A673 (cell line): ENCODE measurements around the gene KCNQ1.

Experiments
- EZH2 ChIP-seq: fragments of 200-600 bp; sonication (generic); IDR thresholded peaks from 2 replicates; pipeline ENCODE4 v1.6.1; 2017; ENCODE audit warnings: borderline replicate concordance, low read depth, mild to moderate bottlenecking, mixed read lengths, antibody characterized with exemption, low read length; ENCODE audit not compliant: poor library complexity, severe bottlenecking
- TF ChIP-seq, protein P1 (sequence below): fragments of 300-800, 200-600 bp; sonication (generic); conservative IDR thresholded peaks from 2 replicates; pipeline ENCODE4 v1.5.1; 2017; ENCODE audit warnings: low read depth, mild to moderate bottlenecking, antibody characterized with exemption, low read length, moderate library complexity, mixed read lengths

DNA sequence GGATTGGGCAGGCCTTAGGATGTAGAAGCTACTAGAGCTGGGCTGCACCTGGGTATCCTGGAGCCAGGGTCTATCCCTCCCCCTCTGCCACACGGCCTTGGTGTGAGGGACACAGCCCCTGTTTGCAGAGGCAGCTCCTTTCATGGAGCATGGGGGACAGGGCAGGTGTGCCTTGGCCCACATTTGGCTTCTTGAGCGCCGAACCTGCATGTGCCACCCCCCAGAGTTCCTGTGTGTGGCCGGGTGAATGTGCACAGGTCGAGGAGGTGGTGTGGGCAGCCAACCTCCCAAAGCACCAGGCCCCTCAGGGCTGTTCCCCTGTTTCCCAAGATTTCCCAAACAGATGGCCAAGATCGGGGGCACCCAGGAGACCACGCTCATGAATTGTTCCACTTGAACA is 262.9 kb downstream of the KCNQ1 start:
- TF ChIP-seq, protein P1, sequence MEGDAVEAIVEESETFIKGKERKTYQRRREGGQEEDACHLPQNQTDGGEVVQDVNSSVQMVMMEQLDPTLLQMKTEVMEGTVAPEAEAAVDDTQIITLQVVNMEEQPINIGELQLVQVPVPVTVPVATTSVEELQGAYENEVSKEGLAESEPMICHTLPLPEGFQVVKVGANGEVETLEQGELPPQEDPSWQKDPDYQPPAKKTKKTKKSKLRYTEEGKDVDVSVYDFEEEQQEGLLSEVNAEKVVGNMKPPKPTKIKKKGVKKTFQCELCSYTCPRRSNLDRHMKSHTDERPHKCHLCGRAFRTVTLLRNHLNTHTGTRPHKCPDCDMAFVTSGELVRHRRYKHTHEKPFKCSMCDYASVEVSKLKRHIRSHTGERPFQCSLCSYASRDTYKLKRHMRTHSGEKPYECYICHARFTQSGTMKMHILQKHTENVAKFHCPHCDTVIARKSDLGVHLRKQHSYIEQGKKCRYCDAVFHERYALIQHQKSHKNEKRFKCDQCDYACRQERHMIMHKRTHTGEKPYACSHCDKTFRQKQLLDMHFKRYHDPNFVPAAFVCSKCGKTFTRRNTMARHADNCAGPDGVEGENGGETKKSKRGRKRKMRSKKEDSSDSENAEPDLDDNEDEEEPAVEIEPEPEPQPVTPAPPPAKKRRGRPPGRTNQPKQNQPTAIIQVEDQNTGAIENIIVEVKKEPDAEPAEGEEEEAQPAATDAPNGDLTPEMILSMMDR: no peak
- no peak for TF ChIP-seq EZH2
